ENCODE data around the gene SESN3.
A peak's percentile ranks its signal among the peaks of the same experiment; 100 is the strongest.

DNA sequence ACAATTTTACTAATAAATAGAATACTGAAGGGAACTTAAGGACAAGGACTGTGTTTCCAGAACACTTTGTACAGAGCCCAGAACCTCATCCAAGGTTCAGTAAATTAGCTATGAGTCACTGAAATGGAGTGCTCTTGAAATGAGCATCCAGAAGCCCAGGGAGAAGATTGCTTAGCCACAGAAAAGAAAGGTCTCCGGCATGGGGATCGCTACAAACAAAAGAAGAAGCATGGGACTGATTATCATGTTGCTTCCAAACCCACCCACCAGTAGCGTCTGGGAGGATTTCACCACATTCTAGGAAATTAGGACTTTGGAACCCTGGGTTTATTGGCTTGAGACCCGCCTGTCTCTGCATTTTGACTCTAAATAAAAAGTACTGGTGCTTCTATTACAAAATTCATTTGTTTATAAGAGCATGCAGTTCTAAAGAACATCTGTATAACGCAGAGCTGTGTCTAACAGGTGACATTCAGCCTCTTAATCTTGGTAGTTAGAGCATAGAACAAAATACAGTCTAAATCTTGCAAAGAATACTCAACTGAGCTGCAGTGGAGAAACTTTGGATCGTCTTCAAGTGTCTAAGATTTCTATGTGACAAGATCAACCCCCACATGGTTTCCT is 35.9 kb upstream of the SESN3 start:
- TF ChIP-seq, protein P1, sequence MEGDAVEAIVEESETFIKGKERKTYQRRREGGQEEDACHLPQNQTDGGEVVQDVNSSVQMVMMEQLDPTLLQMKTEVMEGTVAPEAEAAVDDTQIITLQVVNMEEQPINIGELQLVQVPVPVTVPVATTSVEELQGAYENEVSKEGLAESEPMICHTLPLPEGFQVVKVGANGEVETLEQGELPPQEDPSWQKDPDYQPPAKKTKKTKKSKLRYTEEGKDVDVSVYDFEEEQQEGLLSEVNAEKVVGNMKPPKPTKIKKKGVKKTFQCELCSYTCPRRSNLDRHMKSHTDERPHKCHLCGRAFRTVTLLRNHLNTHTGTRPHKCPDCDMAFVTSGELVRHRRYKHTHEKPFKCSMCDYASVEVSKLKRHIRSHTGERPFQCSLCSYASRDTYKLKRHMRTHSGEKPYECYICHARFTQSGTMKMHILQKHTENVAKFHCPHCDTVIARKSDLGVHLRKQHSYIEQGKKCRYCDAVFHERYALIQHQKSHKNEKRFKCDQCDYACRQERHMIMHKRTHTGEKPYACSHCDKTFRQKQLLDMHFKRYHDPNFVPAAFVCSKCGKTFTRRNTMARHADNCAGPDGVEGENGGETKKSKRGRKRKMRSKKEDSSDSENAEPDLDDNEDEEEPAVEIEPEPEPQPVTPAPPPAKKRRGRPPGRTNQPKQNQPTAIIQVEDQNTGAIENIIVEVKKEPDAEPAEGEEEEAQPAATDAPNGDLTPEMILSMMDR (IDR thresholded peaks at IDR 0.05), result no peak
- TF ChIP-seq POLR2AphosphoS5 (IDR thresholded peaks at IDR 0.05) (peak in 2 of 3 donors; percentile 30 to 42), POLR2A (IDR thresholded peaks at IDR 0.05) (no peak)
